ENCODE data around the gene SLC6A18.

Gene SLC6A18

DNA sequence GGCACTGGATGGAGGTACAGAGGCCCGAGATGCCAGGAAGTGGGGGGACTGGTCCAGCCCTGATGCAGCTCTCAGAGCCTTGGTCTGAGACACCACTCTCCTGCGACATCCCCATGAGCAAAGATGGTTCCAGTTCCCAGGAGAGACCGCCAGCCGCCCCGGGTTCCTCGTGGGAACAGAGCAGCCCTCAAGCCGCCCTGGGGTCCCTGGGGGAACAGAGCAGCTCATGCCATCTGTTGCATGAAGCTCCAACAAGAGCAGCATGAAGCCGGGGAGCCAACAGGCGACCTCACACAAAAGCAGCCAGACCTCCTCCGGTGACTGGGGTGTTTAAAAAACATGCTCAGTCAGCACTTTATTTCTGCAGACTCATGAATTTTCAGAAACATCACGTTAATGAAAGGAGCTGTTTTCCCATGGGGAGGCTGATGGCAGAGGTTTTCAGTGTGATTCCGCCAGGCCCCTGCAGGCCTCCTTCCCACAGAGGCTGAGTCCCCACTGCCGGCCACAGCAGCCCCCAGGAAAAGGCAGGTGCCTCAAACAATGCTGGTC, 6.2 kb downstream of the SLC6A18 start:
- TF ChIP-seq EZH2phosphoT487 (IDR thresholded peaks at IDR 0.05; ENCODE audit: borderline replicate concordance, low read length) = no peak
- TF ChIP-seq, protein P1, sequence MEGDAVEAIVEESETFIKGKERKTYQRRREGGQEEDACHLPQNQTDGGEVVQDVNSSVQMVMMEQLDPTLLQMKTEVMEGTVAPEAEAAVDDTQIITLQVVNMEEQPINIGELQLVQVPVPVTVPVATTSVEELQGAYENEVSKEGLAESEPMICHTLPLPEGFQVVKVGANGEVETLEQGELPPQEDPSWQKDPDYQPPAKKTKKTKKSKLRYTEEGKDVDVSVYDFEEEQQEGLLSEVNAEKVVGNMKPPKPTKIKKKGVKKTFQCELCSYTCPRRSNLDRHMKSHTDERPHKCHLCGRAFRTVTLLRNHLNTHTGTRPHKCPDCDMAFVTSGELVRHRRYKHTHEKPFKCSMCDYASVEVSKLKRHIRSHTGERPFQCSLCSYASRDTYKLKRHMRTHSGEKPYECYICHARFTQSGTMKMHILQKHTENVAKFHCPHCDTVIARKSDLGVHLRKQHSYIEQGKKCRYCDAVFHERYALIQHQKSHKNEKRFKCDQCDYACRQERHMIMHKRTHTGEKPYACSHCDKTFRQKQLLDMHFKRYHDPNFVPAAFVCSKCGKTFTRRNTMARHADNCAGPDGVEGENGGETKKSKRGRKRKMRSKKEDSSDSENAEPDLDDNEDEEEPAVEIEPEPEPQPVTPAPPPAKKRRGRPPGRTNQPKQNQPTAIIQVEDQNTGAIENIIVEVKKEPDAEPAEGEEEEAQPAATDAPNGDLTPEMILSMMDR (IDR thresholded peaks at IDR 0.05; ENCODE audit: low read depth, low read length, poor library complexity, severe bottlenecking) = no peak
- H3K36me3 ChIP-seq (ENCODE audit: control insufficient read depth, low read length) = no peaks in the 10 kb centered on the region
- no peaks in the 10 kb centered on the region for H3K79me2 ChIP-seq (ENCODE audit: control insufficient read depth, low read length)
- H3K27me3 ChIP-seq (ENCODE audit: control insufficient read depth, low read length) = no peaks in the 10 kb centered on the region
- H3K9me3 ChIP-seq (ENCODE audit: control insufficient read depth, insufficient read depth, low read length) = peaks cover 14% of the 10 kb centered on the region
- H4K20me1 ChIP-seq (ENCODE audit: control insufficient read depth, insufficient read depth, low read depth, low read length) = no peaks in the 10 kb centered on the region
- H3K27ac ChIP-seq (ENCODE audit: low read depth, low read length) = no peak overlapping the region
- H3K4me1 ChIP-seq (ENCODE audit: control insufficient read depth, low read length) = no peaks in the 10 kb centered on the region
- H3K9me2 ChIP-seq (replicated peaks; ENCODE audit: control insufficient read depth, low read length) = no peaks in the 10 kb centered on the region
- no peak overlapping the region for H3K4me2 ChIP-seq (ENCODE audit: low read length)
- no peaks in the 10 kb centered on the region for H3F3A ChIP-seq (ENCODE audit: control insufficient read depth, insufficient read depth)
- H3K4me3 ChIP-seq (ENCODE audit: low read length) = no peak overlapping the region

DNA sequence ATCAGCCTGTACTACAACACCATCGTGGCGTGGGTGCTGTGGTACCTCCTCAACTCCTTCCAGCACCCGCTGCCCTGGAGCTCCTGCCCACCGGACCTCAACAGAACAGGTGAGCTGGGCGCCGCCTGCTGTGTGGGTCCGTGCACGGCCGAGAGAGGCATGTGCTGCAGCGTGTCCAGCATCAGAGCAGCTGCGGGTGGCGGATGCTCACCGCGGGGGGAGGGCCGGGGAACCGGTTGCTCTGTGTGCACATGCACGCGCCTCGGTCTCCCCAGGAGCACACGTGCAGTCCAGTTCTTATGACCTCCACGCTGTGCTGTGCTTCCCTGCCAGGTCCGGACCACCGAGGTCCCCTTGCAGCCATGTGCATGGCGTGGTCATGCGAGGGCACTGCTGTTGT, 7.6 kb downstream of the SLC6A18 start:
- Histone ChIP-seq H3K27ac (ENCODE audit: low read depth, low read length) (no peak overlapping the region), H3K79me2 (ENCODE audit: control insufficient read depth, low read length) (no peaks in the 10 kb centered on the region), H3K4me1 (ENCODE audit: control insufficient read depth, low read length) (no peaks in the 10 kb centered on the region), H3K27me3 (ENCODE audit: control insufficient read depth, low read length) (no peaks in the 10 kb centered on the region), H3K36me3 (ENCODE audit: control insufficient read depth, low read length) (no peaks in the 10 kb centered on the region), H3F3A (ENCODE audit: control insufficient read depth, insufficient read depth) (no peaks in the 10 kb centered on the region), H3K9me2 (replicated peaks; ENCODE audit: control insufficient read depth, low read length) (no peaks in the 10 kb centered on the region), H3K4me2 (ENCODE audit: low read length) (no peak overlapping the region), H4K20me1 (ENCODE audit: control insufficient read depth, insufficient read depth, low read depth, low read length) (no peaks in the 10 kb centered on the region), H3K4me3 (ENCODE audit: low read length) (no peak overlapping the region), H3K9me3 (ENCODE audit: control insufficient read depth, insufficient read depth, low read length) (peaks cover 17% of the 10 kb centered on the region)
- no peak for TF ChIP-seq EZH2phosphoT487 (IDR thresholded peaks at IDR 0.05; ENCODE audit: borderline replicate concordance, low read length)
- TF ChIP-seq, protein P1 (IDR thresholded peaks at IDR 0.05; ENCODE audit: low read depth, low read length, poor library complexity, severe bottlenecking) = no peak

DNA sequence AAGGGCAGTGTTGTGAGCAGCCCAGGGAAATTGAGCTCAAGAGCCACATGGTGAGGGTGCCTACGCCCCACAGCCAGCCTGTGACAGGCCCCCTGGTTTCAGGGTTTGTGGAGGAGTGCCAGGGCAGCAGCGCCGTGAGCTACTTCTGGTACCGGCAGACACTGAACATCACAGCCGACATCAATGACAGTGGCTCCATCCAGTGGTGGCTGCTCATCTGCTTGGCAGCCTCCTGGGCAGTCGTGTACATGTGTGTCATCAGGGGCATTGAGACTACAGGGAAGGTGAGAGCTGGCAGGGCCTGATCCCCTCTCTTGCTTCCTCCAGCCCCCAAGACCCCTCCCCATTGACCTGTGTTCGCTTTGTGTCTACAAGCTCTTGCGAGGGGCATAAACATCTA, 10.2 kb downstream of the SLC6A18 start:
- H4K20me1 ChIP-seq (ENCODE audit: control insufficient read depth, insufficient read depth, low read depth, low read length) = no peaks in the 10 kb centered on the region
- H3K4me2 ChIP-seq (ENCODE audit: low read length) = no peak overlapping the region
- H3K4me1 ChIP-seq (ENCODE audit: control insufficient read depth, low read length) = no peaks in the 10 kb centered on the region
- no peaks in the 10 kb centered on the region for H3F3A ChIP-seq (ENCODE audit: control insufficient read depth, insufficient read depth)
- no peak overlapping the region for H3K27ac ChIP-seq (ENCODE audit: low read depth, low read length)
- H3K36me3 ChIP-seq (ENCODE audit: control insufficient read depth, low read length) = no peaks in the 10 kb centered on the region
- no peaks in the 10 kb centered on the region for H3K79me2 ChIP-seq (ENCODE audit: control insufficient read depth, low read length)
- no peak for TF ChIP-seq EZH2phosphoT487 (IDR thresholded peaks at IDR 0.05; ENCODE audit: borderline replicate concordance, low read length)
- TF ChIP-seq, protein P1 (IDR thresholded peaks at IDR 0.05; ENCODE audit: low read depth, low read length, poor library complexity, severe bottlenecking) = no peak
- H3K4me3 ChIP-seq (ENCODE audit: low read length) = no peak overlapping the region
- no peaks in the 10 kb centered on the region for H3K27me3 ChIP-seq (ENCODE audit: control insufficient read depth, low read length)
- peaks cover 17% of the 10 kb centered on the region for H3K9me3 ChIP-seq (ENCODE audit: control insufficient read depth, insufficient read depth, low read length)
- H3K9me2 ChIP-seq (replicated peaks; ENCODE audit: control insufficient read depth, low read length) = no peaks in the 10 kb centered on the region
